GM23338 (cell line): ENCODE results near the gene DCANP1. TPM values are rescaled to one million over a fixed set of nuclear protein-coding genes. Genes with fewer than 3 reads are reported as not detected.

ENCODE experiments used
- ATAC-seq: fragments of 200-7000 bp; cut with Tn5 transposase; 3 replicates; pipeline ENCODE4 v1.9.1; 2020
- DNase-seq: peaks from one replicate; pipeline ENCODE4 v3.0.0-alpha.2; 2015; ENCODE audit warnings: low spot score
- H2AFZ ChIP-seq: fragments of 200-600 bp; sonication (generic); 2 replicates; pipeline ENCODE4 v1.8.0; 2016; ENCODE audit warnings: antibody characterized with exemption, mild to moderate bottlenecking, moderate library complexity
- H3F3A ChIP-seq: fragments of 200-600 bp; sonication (generic); replicated peaks from 2 replicates; pipeline ENCODE4 v1.8.0; 2017; ENCODE audit warnings: antibody characterized with exemption, mixed run types, low read depth
- H3K27ac ChIP-seq: fragments of 200-600 bp; sonication (generic); 2 replicates; pipeline ENCODE4 v1.6.1; 2016; ENCODE audit warnings: low read depth
- H3K27me3 ChIP-seq: fragments of 200-600 bp; sonication (generic); 2 replicates; pipeline ENCODE4 v1.8.0; 2016; ENCODE audit warnings: mild to moderate bottlenecking, mixed run types, moderate library complexity; ENCODE audit not compliant: insufficient read depth
- H3K36me3 ChIP-seq: fragments of 200-600 bp; sonication (generic); 2 replicates; pipeline ENCODE4 v1.8.0; 2016; ENCODE audit warnings: mild to moderate bottlenecking; ENCODE audit not compliant: insufficient read depth
- H3K4me1 ChIP-seq: fragments of 200-600 bp; sonication (generic); 2 replicates; pipeline ENCODE4 v1.8.0; 2016; ENCODE audit warnings: mild to moderate bottlenecking, moderate library complexity; ENCODE audit not compliant: insufficient read depth
- H3K4me2 ChIP-seq: fragments of 200-600 bp; sonication (generic); 2 replicates; pipeline ENCODE4 v1.7.1; 2017; ENCODE audit warnings: mixed run types
- H3K4me3 ChIP-seq: fragments of 200-600 bp; sonication (generic); 2 replicates; pipeline ENCODE4 v1.6.1; 2016; ENCODE audit warnings: mixed run types
- H3K79me2 ChIP-seq: fragments of 200-600 bp; sonication (generic); replicated peaks from 2 replicates; pipeline ENCODE4 v1.8.0; 2017; ENCODE audit warnings: mild to moderate bottlenecking; ENCODE audit not compliant: insufficient read depth
- H3K9me2 ChIP-seq: fragments of 200-600 bp; sonication (generic); 2 replicates; pipeline ENCODE4 v1.8.0; 2017; ENCODE audit not compliant: insufficient read depth
- H4K20me1 ChIP-seq: fragments of 200-600 bp; sonication (generic); replicated peaks from 2 replicates; pipeline ENCODE4 v1.8.0; 2017; ENCODE audit warnings: mild to moderate bottlenecking; ENCODE audit not compliant: insufficient read depth
- H3K27ac Mint-ChIP-seq: 2 replicates; pipeline ENCODE4 v1.8.0; 2020; ENCODE audit warnings: inconsistent platforms, mild to moderate bottlenecking, moderate library complexity, mixed read lengths
- H3K27me3 Mint-ChIP-seq: 3 replicates; pipeline ENCODE4 v1.8.0; 2022; ENCODE audit warnings: low read depth, mild to moderate bottlenecking, moderate library complexity, mixed read lengths, inconsistent platforms; ENCODE audit not compliant: insufficient read depth, poor library complexity
- H3K36me3 Mint-ChIP-seq: 3 replicates; pipeline ENCODE4 v1.8.0; 2021; ENCODE audit warnings: low read depth, mild to moderate bottlenecking, inconsistent platforms, moderate library complexity, mixed read lengths
- H3K4me1 Mint-ChIP-seq: 3 replicates; pipeline ENCODE4 v1.8.0; 2020; ENCODE audit warnings: mild to moderate bottlenecking, inconsistent platforms, mixed read lengths
- H3K4me3 Mint-ChIP-seq: 3 replicates; pipeline ENCODE4 v1.8.0; 2021; ENCODE audit warnings: moderate library complexity, mild to moderate bottlenecking, inconsistent platforms, mixed read lengths
- H3K9me3 Mint-ChIP-seq: 3 replicates; pipeline ENCODE4 v1.8.0; 2020; ENCODE audit warnings: moderate library complexity, mild to moderate bottlenecking, inconsistent platforms, mixed read lengths
- CREB1 ChIP-seq: fragments of 250-450 bp; sonication (Bioruptor Pico); IDR thresholded peaks from 2 replicates; pipeline ENCODE4 v1.5.0; 2020; ENCODE audit warnings: low read depth, mild to moderate bottlenecking, moderate library complexity
- CTCF ChIP-seq, 2 experiments: fragments of 200-600 bp in 1 of 2; sonication (generic) in 1 of 2; conservative IDR thresholded peaks; 2 replicates each; pipeline versions ENCODE4 v1.5.1 to v1.6.1; 2016 to 2017; ENCODE audit warnings: antibody characterized with exemption in 2 of 2, low read depth in 2 of 2, mild to moderate bottlenecking in 2 of 2, moderate library complexity in 1 of 2
- ETS1 ChIP-seq: IDR thresholded peaks from 2 replicates; pipeline ENCODE4 v1.6.1; 2016; ENCODE audit warnings: antibody characterized with exemption
- EZH2 ChIP-seq: fragments of 200-600 bp; sonication (generic); IDR thresholded peaks from one replicate; pipeline ENCODE4 v1.8.0; 2017; ENCODE audit warnings: antibody characterized with exemption, mild to moderate bottlenecking, low read depth; ENCODE audit not compliant: unreplicated experiment
- EZH2phosphoT487 ChIP-seq: fragments of 200-600 bp; sonication (generic); IDR thresholded peaks from one replicate; pipeline ENCODE4 v1.8.1; 2018; ENCODE audit warnings: antibody characterized with exemption; ENCODE audit not compliant: unreplicated experiment
- JUNB ChIP-seq: IDR thresholded peaks from one replicate; pipeline ENCODE4 v1.6.1; 2016; ENCODE audit warnings: antibody characterized with exemption; ENCODE audit not compliant: unreplicated experiment
- NANOG ChIP-seq: IDR thresholded peaks from 2 replicates; pipeline ENCODE4 v1.6.1; 2016; ENCODE audit warnings: antibody characterized with exemption, borderline replicate concordance
- POLR2AphosphoS5 ChIP-seq: IDR thresholded peaks from 2 replicates; pipeline ENCODE4 v1.6.1; 2016; ENCODE audit warnings: antibody characterized with exemption, low read depth
- REST ChIP-seq: IDR thresholded peaks from one replicate; pipeline ENCODE4 v1.6.1; 2018; ENCODE audit warnings: antibody characterized with exemption; ENCODE audit not compliant: unreplicated experiment
- STAT1 ChIP-seq: IDR thresholded peaks from one replicate; pipeline ENCODE4 v1.6.1; 2016; ENCODE audit warnings: antibody characterized with exemption; ENCODE audit not compliant: unreplicated experiment
- ZNF114 ChIP-seq: fragments of 250-450 bp; sonication (Bioruptor Pico); IDR thresholded peaks from 2 replicates; pipeline ENCODE4 v1.5.0; 2020; ENCODE audit warnings: mild to moderate bottlenecking, moderate library complexity
- ZNF331 ChIP-seq: fragments of 250-450 bp; sonication (Bioruptor Pico); IDR thresholded peaks from 2 replicates; pipeline ENCODE4 v1.5.0; 2020; ENCODE audit warnings: low read depth, mild to moderate bottlenecking, moderate library complexity
- ZNF462 ChIP-seq: fragments of 250-450 bp; sonication (Bioruptor Pico); IDR thresholded peaks from 2 replicates; pipeline ENCODE4 v1.5.0; 2020; ENCODE audit warnings: mild to moderate bottlenecking, moderate library complexity
- polyA plus RNA-seq: library from polyadenylated mRNA; unstranded; fragments of >200 nt; fragmentation: Nextera tagmentation; extraction: Ambion mirVana; gene quantifications from 2 replicates; pipeline ENCODE4 v1.2.1, GENCODE V29; 2016
- total RNA-seq: library from RNA; depleted of rRNA; stranded (reverse); fragments of >200 nt; shearing (Covaris generic); gene quantifications from 2 replicates; pipeline ENCODE4 v1.2.3, GENCODE V29; 2014

DCANP1 gene
- total and polyA plus RNA-seq, 2 experiments from 2014 or later: not detected

- ATAC-seq (no peak), DNase-seq (no peak)
- H3K4me2 ChIP-seq: no peak overlapping the region
- no peaks in the 10 kb centered on the region for H3F3A ChIP-seq
- H3K4me3 Mint-ChIP-seq: no peak overlapping the region
- H3K9me2 ChIP-seq: no peaks in the 10 kb centered on the region
- 0 out of 3 replicates have a peak, but pooled peaks cover 3% of the 10 kb centered on the region for H3K9me3 Mint-ChIP-seq
- H3K27me3 ChIP-seq: no peaks in the 10 kb centered on the region
- no peak overlapping the region for H3K4me3 ChIP-seq
- no peak for TF ChIP-seq CREB1
- TF ChIP-seq ZNF462 (CRISPR knock-in tag): no peak
- no peak for TF ChIP-seq ZNF114 (CRISPR knock-in tag)
- TF ChIP-seq NANOG: no peak
- TF ChIP-seq STAT1: no peak
- no peak for TF ChIP-seq POLR2AphosphoS5
- no peak for TF ChIP-seq ETS1
- no peak for TF ChIP-seq EZH2phosphoT487
- no peak for TF ChIP-seq CTCF (conservative IDR thresholded peaks at IDR 0.05; ENCODE audit: low read depth in 2 of 2)
- no peak for TF ChIP-seq JUNB
- TF ChIP-seq EZH2: no peak
- TF ChIP-seq REST: no peak
- TF ChIP-seq ZNF331 (CRISPR knock-in tag): no peak
- H3K36me3 Mint-ChIP-seq: no peaks in the 10 kb centered on the region
- H4K20me1 ChIP-seq: no peaks in the 10 kb centered on the region
- H3K4me1 ChIP-seq: no peaks in the 10 kb centered on the region
- no peak overlapping the region for H2AFZ ChIP-seq
- no peak overlapping the region for H3K27ac Mint-ChIP-seq
- peaks cover 7% of the 10 kb centered on the region for H3K27me3 Mint-ChIP-seq
- H3K36me3 ChIP-seq: no peaks in the 10 kb centered on the region
- H3K4me1 Mint-ChIP-seq: peaks cover 6% of the 10 kb centered on the region; the same call in 2 of the 3 replicates
- no peak overlapping the region for H3K27ac ChIP-seq
- no peaks in the 10 kb centered on the region for H3K79me2 ChIP-seq
Measured at GRCh38 chr5:135450336-135450735, 3.2 kb upstream of the DCANP1 start.
